Measurements from ENCODE around the gene KREMEN1.

DNA sequence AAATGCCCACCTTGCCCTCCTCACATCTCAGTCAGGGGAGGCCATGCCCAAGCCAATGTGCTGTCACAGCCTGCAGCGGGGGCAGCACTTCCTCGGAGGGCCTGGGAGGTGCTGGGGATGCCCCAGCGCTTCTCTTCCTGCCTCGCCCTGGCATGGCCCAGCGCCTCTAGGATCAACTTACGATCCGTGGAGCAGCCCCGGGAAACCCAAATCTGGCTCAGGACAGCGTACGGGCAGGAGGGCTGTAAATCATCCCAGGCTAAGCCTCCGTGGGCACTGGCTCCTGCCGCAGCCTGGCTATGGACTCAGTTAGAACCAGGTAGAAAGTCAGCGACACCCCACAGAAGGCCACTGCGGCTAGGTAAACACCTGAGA is 71.9 kb downstream of the KREMEN1 start:
- TF ChIP-seq POLR2A (IDR thresholded peaks at IDR 0.05; ENCODE audit: low read length) (no peak), GATA1 (IDR thresholded peaks at IDR 0.05; ENCODE audit: low read depth, low read length) (no peak)

Data from erythroblast (primary cell).